OCI-LY7 (cell line): ENCODE data around the gene ABLIM1.

ENCODE experiments used
- CTCF ChIP-seq: fragments of 200-600 bp; sonication (generic); conservative IDR thresholded peaks from 2 replicates; pipeline ENCODE4 v1.5.1; 2014; ENCODE audit warnings: mild to moderate bottlenecking, antibody characterized with exemption, low read length, moderate library complexity, mixed read lengths
- EZH2phosphoT487 ChIP-seq: fragments of 200-600 bp; sonication (generic); IDR thresholded peaks from 2 replicates; pipeline ENCODE4 v1.6.1; 2018; ENCODE audit warnings: low read depth, borderline replicate concordance, mild to moderate bottlenecking, mixed run types, antibody characterized with exemption, low read length, moderate library complexity, mixed read lengths

GRCh38 chr10:114430688-114431413 is 227.2 kb downstream of the ABLIM1 start:
- TF ChIP-seq CTCF (no peak), EZH2phosphoT487 (no peak)
